Endodermal cell (in vitro differentiated cells): ENCODE results near the gene SLC19A1. TPM values are rescaled to one million over a fixed set of nuclear protein-coding genes. Genes with fewer than 3 reads are reported as not detected.

ENCODE experiments used
- DNase-seq: peaks from one replicate; pipeline ENCODE4 v3.0.0-alpha.2; 2017
- H3K27ac ChIP-seq: 2 replicates; pipeline ENCODE4 v1.5.1; 2013; ENCODE audit warnings: mild to moderate bottlenecking, low read depth, low read length, moderate library complexity
- H3K27me3 ChIP-seq: 2 replicates; pipeline ENCODE4 v1.6.1; 2013; ENCODE audit warnings: mild to moderate bottlenecking, low read length, moderate library complexity; ENCODE audit not compliant: insufficient read depth, control insufficient read depth, poor library complexity, severe bottlenecking
- H3K36me3 ChIP-seq: 2 replicates; pipeline ENCODE4 v1.7.0; 2013; ENCODE audit warnings: mild to moderate bottlenecking, low read length, moderate library complexity; ENCODE audit not compliant: control insufficient read depth, insufficient read depth
- H3K4me1 ChIP-seq: one replicate; pipeline ENCODE4 v1.7.0; 2013; ENCODE audit warnings: low read length; ENCODE audit not compliant: control insufficient read depth, insufficient read depth
- H3K4me3 ChIP-seq: 2 replicates; pipeline ENCODE4 v1.5.1; 2013; ENCODE audit warnings: mild to moderate bottlenecking, low read length, moderate library complexity
- H3K9ac ChIP-seq: 2 replicates; pipeline ENCODE4 v1.6.1; 2013; ENCODE audit warnings: mild to moderate bottlenecking, low read length, moderate library complexity; ENCODE audit not compliant: poor library complexity, severe bottlenecking; ENCODE audit errors: extremely low read depth
- H3K9me3 ChIP-seq: 2 replicates; pipeline ENCODE4 v1.6.1; 2013; ENCODE audit warnings: mild to moderate bottlenecking, low read length, moderate library complexity; ENCODE audit not compliant: control insufficient read depth
- H3K27ac Mint-ChIP-seq: 2 replicates; pipeline ENCODE4 v1.8.0; 2020; ENCODE audit warnings: mixed read lengths
- H3K27me3 Mint-ChIP-seq: 2 replicates; pipeline ENCODE4 v1.8.0; 2021; ENCODE audit warnings: mild to moderate bottlenecking, mixed read lengths; ENCODE audit not compliant: insufficient read depth
- H3K36me3 Mint-ChIP-seq: 2 replicates; pipeline ENCODE4 v1.8.0; 2020; ENCODE audit warnings: low read depth, mixed read lengths
- H3K4me1 Mint-ChIP-seq: 2 replicates; pipeline ENCODE4 v1.8.0; 2020; ENCODE audit warnings: mixed read lengths
- H3K4me3 Mint-ChIP-seq: 2 replicates; pipeline ENCODE4 v1.8.0; 2020; ENCODE audit warnings: mild to moderate bottlenecking, moderate library complexity, mixed read lengths
- H3K9me3 Mint-ChIP-seq: 2 replicates; pipeline ENCODE4 v1.8.0; 2020; ENCODE audit warnings: mild to moderate bottlenecking, mixed read lengths
- WGBS, 2 experiments: methylation state at CpG; one replicate each; pipeline versions ENCODE4 v1.1.5 to v1.1.7; 2013; ENCODE audit warnings: missing lambda C conversion rate in 2 of 2, mixed read lengths in 1 of 2; ENCODE audit not compliant: insufficient coverage in 1 of 2, insufficient read length in 1 of 2; 5-methylcytosine and 5-hydroxymethylcytosine counted together
- microRNA-seq: library from miRNA; unstranded; fragments of <30 nt; microRNA quantifications from one replicate; pipeline ENCODE4 v1.2.0, GENCODE V29; 2020; ENCODE audit warnings: borderline microRNAs expressed
- total RNA-seq, 2 donors: library from RNA; stranded (reverse); fragmentation: NEBNext Ultra II Directional in 1 of 2; extraction: Animal tissue kit (Norgen Biotek cat#: 25700) in 1 of 2; gene quantifications; 2 replicates in 1 of 2; 3 replicates in 1 of 2; pipeline ENCODE4 v1.2.1, GENCODE V29; 2021
- TF ChIP-seq, protein P1 (sequence below): fragments of 200-600 bp; sonication (generic); conservative IDR thresholded peaks from 2 replicates; pipeline ENCODE4 v1.5.0; 2021; ENCODE audit warnings: antibody characterized with exemption, mild to moderate bottlenecking

Gene SLC19A1
- total RNA-seq, 2 donors from 2014 or later = 28.8 to 29.4 TPM

- Histone ChIP-seq H3K27ac (no peak overlapping the region), H3K9me3 (peaks cover 18% of the 10 kb centered on the region), H3K36me3 (peaks cover 47% of the 10 kb centered on the region), H3K27me3 (no peaks in the 10 kb centered on the region), H3K4me1 (no peaks in the 10 kb centered on the region), H3K9ac (no peak overlapping the region), H3K4me3 (no peak overlapping the region)
- TF ChIP-seq, protein P1, sequence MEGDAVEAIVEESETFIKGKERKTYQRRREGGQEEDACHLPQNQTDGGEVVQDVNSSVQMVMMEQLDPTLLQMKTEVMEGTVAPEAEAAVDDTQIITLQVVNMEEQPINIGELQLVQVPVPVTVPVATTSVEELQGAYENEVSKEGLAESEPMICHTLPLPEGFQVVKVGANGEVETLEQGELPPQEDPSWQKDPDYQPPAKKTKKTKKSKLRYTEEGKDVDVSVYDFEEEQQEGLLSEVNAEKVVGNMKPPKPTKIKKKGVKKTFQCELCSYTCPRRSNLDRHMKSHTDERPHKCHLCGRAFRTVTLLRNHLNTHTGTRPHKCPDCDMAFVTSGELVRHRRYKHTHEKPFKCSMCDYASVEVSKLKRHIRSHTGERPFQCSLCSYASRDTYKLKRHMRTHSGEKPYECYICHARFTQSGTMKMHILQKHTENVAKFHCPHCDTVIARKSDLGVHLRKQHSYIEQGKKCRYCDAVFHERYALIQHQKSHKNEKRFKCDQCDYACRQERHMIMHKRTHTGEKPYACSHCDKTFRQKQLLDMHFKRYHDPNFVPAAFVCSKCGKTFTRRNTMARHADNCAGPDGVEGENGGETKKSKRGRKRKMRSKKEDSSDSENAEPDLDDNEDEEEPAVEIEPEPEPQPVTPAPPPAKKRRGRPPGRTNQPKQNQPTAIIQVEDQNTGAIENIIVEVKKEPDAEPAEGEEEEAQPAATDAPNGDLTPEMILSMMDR = no peak
- no peaks in the 10 kb centered on the region for H3K27me3 Mint-ChIP-seq
- peaks cover 2% of the 10 kb centered on the region for H3K4me1 Mint-ChIP-seq
- peaks cover 39% of the 10 kb centered on the region for H3K36me3 Mint-ChIP-seq
- H3K27ac Mint-ChIP-seq = peak overlapping the region; percentile 84
- 94 to 96% methylated on average over 15 to 22 of the region's 22 CpGs for WGBS, 2 experiments
- H3K4me3 Mint-ChIP-seq = no peak overlapping the region
- peaks cover 6% of the 10 kb centered on the region for H3K9me3 Mint-ChIP-seq
- DNase-seq = no peak
These were observed 92.4 kb downstream of the SLC19A1 start for GRCh38 chr21:45449658-45450422.

- Histone ChIP-seq H3K4me1 (no peaks in the 10 kb centered on the region), H3K4me3 (no peak overlapping the region), H3K9me3 (peaks cover 20% of the 10 kb centered on the region), H3K27ac (no peak overlapping the region), H3K9ac (no peak overlapping the region), H3K36me3 (peaks cover 44% of the 10 kb centered on the region), H3K27me3 (no peaks in the 10 kb centered on the region)
- Mint-ChIP-seq H3K36me3 (peaks cover 46% of the 10 kb centered on the region), H3K4me3 (no peak overlapping the region), H3K27ac (peak overlapping the region; percentile 84), H3K9me3 (peaks cover 8% of the 10 kb centered on the region), H3K27me3 (no peaks in the 10 kb centered on the region), H3K4me1 (peaks cover 2% of the 10 kb centered on the region)
- TF ChIP-seq, protein P1 = no peak
- no peak for DNase-seq
- WGBS, 2 experiments = 97% methylated on average over 26 to 28 of the region's 28 CpGs
These were observed 93.2 kb downstream of the SLC19A1 start for GRCh38 chr21:45448810-45449657.

DNA sequence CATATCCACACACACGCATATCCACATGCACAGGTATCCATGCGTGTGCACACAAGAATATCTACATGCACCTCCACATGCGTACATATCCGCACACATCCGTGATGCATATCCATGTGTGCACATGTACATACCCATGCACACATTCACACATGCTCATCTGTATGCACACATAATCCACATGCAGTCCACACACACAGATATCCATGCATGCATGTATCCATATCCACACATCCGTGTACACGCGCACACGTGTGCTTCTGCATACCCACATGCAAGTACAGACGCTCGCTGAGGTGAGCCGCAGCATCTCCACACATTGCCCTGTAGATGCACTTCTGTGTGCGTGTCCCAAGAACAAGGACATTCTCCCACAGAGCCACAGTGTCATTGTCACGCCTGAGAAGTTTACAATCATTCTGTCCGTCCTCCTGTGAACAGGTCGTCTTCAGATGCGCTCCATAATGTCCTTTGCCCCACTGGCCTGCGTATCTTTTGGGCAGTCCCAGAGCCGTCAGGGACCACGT is 93.9 kb downstream of the SLC19A1 start:
- Histone ChIP-seq H3K27ac (no peak overlapping the region), H3K9ac (no peak overlapping the region), H3K4me3 (no peak overlapping the region), H3K27me3 (no peaks in the 10 kb centered on the region), H3K4me1 (no peaks in the 10 kb centered on the region), H3K9me3 (peaks cover 20% of the 10 kb centered on the region), H3K36me3 (peaks cover 48% of the 10 kb centered on the region)
- no peak for DNase-seq
- H3K27me3 Mint-ChIP-seq = no peaks in the 10 kb centered on the region
- TF ChIP-seq, protein P1 = no peak
- peaks cover 2% of the 10 kb centered on the region for H3K4me1 Mint-ChIP-seq
- H3K27ac Mint-ChIP-seq = no peak overlapping the region
- 96 to 97% methylated on average over 20 of the region's 20 CpGs for WGBS, 2 experiments
- peaks cover 52% of the 10 kb centered on the region for H3K36me3 Mint-ChIP-seq
- no peak overlapping the region for H3K4me3 Mint-ChIP-seq
- H3K9me3 Mint-ChIP-seq = peaks cover 9% of the 10 kb centered on the region

Small RNA genes lying within 50 kb of the gene (microRNA-seq; reads per million reads assigned to microRNA genes)
- gene MIR6815 = 0.74 reads per million

Other genes starting within 250 kb of the SLC19A1 start
- 100 to 1,000 TPM; 332 to 398 TPM for gene COL18A1, start 137.3 kb downstream of the SLC19A1 start, total RNA-seq
- gene PCBP3, start 101.3 kb upstream of the SLC19A1 start, total RNA-seq = 10 to 100 TPM in 1 of 2 donors, 1 to 10 TPM in 1; 2.1 to 10.6 TPM